GM23338 (cell line): ENCODE data around the gene LRRC8E.

ENCODE experiments used
- POLR2AphosphoS5 ChIP-seq: IDR thresholded peaks from 2 replicates; pipeline ENCODE4 v1.6.1; 2016; ENCODE audit warnings: antibody characterized with exemption, low read depth
- TF ChIP-seq, protein P1 (sequence below): IDR thresholded peaks from one replicate; pipeline ENCODE4 v1.6.1; 2018; ENCODE audit warnings: antibody characterized with exemption; ENCODE audit not compliant: unreplicated experiment

DNA sequence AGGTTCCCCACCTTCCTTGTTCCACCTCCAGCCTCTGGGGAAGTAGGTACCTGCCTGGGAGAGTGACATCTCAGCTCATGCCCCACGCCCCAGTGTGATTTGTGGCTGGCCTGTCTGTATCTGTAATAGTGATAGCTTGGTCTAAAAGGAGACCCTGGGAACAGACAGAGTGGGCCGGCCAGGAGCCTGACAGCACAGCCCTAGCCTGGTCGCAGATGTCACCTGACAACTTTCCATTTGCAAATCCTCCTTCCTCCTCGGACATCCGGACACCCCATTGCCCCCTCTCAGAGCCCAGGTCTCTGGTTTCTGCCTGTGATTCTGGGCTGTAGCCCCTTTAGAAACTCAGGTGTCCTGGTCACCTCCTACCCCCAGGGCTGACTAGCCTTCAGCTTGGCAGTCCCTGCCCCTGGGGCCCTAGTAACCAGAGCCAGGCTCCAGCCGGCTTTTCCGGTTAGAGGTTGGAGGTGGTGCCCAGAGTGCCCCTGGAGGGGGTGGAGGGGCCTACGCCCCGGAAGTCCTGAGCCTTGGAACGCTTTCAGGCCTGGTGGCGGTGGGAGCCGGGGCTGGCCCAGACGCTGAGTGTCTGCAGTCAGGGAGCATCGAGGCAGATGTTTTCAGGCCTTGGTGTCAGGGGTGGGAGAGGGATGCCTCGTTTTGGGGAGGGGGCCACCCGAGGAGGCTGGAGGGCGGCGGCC is 6.5 kb downstream of the LRRC8E start:
- TF ChIP-seq, protein P1, sequence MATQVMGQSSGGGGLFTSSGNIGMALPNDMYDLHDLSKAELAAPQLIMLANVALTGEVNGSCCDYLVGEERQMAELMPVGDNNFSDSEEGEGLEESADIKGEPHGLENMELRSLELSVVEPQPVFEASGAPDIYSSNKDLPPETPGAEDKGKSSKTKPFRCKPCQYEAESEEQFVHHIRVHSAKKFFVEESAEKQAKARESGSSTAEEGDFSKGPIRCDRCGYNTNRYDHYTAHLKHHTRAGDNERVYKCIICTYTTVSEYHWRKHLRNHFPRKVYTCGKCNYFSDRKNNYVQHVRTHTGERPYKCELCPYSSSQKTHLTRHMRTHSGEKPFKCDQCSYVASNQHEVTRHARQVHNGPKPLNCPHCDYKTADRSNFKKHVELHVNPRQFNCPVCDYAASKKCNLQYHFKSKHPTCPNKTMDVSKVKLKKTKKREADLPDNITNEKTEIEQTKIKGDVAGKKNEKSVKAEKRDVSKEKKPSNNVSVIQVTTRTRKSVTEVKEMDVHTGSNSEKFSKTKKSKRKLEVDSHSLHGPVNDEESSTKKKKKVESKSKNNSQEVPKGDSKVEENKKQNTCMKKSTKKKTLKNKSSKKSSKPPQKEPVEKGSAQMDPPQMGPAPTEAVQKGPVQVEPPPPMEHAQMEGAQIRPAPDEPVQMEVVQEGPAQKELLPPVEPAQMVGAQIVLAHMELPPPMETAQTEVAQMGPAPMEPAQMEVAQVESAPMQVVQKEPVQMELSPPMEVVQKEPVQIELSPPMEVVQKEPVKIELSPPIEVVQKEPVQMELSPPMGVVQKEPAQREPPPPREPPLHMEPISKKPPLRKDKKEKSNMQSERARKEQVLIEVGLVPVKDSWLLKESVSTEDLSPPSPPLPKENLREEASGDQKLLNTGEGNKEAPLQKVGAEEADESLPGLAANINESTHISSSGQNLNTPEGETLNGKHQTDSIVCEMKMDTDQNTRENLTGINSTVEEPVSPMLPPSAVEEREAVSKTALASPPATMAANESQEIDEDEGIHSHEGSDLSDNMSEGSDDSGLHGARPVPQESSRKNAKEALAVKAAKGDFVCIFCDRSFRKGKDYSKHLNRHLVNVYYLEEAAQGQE = no peak
- no peak for TF ChIP-seq POLR2AphosphoS5
